IPS-18c (cell line): ENCODE results near the gene MMP2.

Experiments
- H3K4me3 ChIP-seq: 2 replicates; pipeline ENCODE4 v1.7.0; 2013; ENCODE audit warnings: low read depth, mild to moderate bottlenecking, low read length, moderate library complexity; ENCODE audit not compliant: insufficient read depth
- H3K9me3 ChIP-seq: one replicate; pipeline ENCODE4 v1.6.1; 2013; ENCODE audit warnings: mild to moderate bottlenecking, low read length, moderate library complexity; ENCODE audit not compliant: control insufficient read depth, insufficient read depth

The MMP2 gene

DNA sequence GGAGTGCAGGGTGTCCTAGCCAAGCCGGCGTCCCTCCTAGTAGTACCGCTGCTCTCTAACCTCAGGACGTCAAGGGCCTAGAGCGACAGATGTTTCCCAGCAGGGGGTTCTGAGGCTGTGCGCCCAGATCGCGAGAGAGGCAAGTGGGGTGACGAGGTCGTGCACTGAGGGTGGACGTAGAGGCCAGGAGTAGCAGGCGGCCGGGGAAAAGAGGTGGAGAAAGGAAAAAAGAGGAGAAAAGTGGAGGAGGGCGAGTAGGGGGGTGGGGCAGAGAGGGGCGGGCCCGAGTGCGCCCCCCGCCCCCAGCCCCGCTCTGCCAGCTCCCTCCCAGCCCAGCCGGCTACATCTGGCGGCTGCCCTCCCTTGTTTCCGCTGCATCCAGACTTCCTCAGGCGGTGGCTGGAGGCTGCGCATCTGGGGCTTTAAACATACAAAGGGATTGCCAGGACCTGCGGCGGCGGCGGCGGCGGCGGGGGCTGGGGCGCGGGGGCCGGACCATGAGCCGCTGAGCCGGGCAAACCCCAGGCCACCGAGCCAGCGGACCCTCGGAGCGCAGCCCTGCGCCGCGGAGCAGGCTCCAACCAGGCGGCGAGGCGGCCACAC, at the start of gene MMP2:
MMP2 (plus strand) TSS at position 372 of the 603 bp plus-strand sequence. CDS start 282 bp downstream, outside the sequence.
- Histone ChIP-seq H3K9me3 (no peaks in the 10 kb centered on the region), H3K4me3 (peak within 1 kb of the TSS; percentile 62)

- Histone ChIP-seq H3K9me3 (no peaks in the 10 kb centered on the region), H3K4me3 (no peak overlapping the region)
These were observed 46.0 kb upstream of the MMP2 start for GRCh38 chr16:55433030-55433429.

- H3K9me3 ChIP-seq, result no peaks in the 10 kb centered on the region
- no peak overlapping the region for H3K4me3 ChIP-seq
These were observed 45.5 kb upstream of the MMP2 start for GRCh38 chr16:55433535-55433934.

DNA sequence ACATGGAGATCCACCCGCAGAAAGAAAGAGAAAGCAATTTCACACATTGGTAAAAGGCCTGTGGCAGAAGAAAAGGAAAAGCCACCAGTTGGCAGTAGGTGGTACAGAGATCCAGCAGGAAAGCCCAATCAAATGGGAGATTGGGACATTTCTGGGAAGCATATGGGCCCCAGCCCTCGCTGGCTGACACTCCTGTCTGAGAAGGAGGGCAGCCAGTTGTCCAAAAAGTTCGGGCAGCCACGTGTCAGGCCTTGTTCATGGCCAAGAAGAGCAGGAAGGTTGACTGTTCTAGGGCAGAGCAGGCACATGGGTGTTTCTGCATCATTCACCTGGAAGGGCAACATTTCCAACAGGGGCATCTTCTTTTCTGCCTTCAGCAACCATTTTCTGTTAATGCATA, 45.0 kb upstream of the MMP2 start:
- no peak overlapping the region for H3K4me3 ChIP-seq

DNA sequence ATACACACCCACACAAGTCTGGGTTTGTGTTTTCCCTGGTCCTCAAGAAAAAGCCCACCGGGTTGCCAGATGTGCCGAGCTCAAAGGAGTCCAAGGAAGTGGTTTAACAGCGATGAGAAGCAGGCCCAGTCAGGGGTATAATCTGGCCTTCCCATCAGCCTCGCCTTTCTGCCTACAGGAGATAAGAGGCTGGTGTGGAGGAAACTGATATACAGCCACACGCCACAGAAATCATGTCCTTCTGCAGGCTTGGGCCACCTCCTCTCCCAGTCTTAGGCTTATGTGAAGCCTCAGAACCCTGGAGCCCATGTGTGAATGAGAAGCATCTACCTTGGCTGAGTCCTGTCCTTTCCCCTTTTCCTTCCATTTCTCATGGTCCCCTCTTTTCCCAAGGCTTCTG, 43.6 kb upstream of the MMP2 start:
- H3K9me3 ChIP-seq, result no peaks in the 10 kb centered on the region
- no peak overlapping the region for H3K4me3 ChIP-seq

More for the DNA sequence above, 45.0 kb upstream of the MMP2 start:
- H3K9me3 ChIP-seq, result no peaks in the 10 kb centered on the region

DNA sequence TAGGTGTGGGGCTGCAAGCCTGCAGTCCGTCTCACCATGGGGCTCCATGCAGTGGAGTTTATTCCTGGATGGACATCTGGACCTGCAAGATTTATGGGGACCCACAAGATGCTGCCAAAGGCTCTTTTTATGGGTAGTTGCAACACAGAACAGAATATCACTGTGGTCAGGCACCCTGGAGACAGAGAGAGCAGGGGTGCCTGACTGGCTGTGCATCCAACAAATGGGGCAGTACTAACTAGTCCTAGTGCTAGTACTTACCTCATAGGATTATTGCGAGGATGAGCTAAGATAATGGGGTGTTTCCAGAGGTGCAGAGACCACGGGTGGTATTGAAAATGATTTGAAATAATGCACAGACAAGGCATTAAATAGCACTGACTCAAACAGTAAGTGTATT, 42.4 kb upstream of the MMP2 start:
- H3K4me3 ChIP-seq, result no peak overlapping the region
- H3K9me3 ChIP-seq, result no peaks in the 10 kb centered on the region

DNA sequence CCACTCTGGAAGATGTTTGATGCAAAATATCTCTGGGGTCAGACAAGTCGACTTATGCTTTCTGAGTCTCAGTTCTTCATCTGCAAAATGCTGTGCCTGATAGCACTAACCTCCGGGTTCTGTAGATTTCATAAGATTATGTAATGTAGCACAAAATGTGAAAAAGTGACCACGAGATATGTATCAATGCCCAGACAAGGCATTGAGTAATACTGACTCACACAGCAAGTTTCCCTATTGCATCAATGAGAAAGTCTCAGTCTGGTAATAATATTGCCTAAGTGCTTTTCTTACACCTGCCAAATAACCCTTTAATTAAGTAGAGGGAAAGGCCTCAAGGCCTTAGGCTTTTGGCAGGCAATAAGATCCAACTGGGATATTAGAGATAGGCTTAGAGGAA, 41.4 kb upstream of the MMP2 start:
- no peaks in the 10 kb centered on the region for H3K9me3 ChIP-seq
- no peak overlapping the region for H3K4me3 ChIP-seq

GRCh38 chr16:55438281-55438680, 40.7 kb upstream of the MMP2 start:
- Histone ChIP-seq H3K9me3 (no peaks in the 10 kb centered on the region), H3K4me3 (no peak overlapping the region)

DNA sequence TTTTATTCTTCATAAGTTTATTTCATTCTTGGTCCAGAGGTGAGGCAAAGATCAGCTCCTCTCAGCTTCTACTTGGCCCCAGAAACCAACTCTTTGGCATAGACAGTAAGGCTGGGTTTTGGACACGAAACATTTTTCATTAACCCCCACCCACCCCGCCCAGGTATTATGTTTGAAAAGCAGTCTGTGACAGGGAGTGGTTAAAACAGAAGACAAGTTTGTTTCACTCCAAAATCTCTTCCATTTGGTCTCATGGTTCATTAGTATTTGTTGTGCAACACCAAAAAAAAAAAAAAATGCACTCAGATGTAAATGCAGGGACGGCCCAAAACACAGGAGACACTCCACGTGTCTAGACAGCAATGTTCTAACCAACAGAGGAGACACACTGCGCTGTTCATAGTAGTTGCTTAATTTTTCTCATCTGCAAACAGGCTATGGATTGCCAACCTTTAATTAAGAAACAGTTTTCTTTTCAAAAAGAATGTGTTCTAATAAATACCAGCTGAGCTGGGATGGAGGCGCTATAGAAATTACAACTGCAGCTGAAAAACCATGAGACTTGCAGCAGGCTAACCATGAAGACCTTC, 39.8 kb upstream of the MMP2 start:
- no peak overlapping the region for H3K4me3 ChIP-seq
- H3K9me3 ChIP-seq, result no peaks in the 10 kb centered on the region

- no peaks in the 10 kb centered on the region for H3K9me3 ChIP-seq
- no peak overlapping the region for H3K4me3 ChIP-seq
These were observed 35.3 kb upstream of the MMP2 start for GRCh38 chr16:55443434-55444346.

DNA sequence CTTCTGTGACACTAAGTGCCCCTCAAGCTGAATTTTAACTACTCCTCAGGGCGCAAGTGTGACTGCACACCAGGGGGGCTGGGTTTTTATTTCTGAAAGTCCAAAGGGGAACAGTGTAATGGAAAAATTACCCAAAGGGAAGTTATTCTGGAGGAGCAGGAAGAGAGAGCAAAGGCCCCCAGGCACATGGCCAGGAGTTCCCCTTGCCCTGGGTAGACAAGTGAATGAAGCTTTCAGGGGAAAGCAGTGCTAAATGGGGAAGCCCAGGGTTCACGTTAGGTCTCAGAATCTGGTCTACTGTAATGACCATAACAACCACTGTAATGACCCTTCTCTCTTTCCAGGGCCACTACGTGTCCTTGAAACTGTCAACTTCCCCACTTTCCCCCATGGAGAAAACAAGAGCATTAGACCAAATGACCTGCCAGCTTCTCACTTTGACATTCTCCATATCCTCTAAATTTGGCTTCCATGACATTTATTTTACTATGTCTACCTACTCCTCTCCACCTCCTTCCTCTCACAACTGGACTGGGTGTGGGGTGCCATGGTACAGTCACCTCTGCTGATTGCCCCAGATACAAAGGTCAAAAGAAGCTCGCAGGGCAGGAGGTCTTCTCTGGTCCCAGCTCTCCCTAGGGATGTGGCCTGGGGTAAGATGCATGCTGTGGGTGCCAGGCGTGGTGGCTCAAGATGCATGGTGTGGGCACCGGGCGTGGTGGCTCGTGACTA, 34.1 kb upstream of the MMP2 start:
- H3K9me3 ChIP-seq, result no peaks in the 10 kb centered on the region
- H3K4me3 ChIP-seq, result no peak overlapping the region

DNA sequence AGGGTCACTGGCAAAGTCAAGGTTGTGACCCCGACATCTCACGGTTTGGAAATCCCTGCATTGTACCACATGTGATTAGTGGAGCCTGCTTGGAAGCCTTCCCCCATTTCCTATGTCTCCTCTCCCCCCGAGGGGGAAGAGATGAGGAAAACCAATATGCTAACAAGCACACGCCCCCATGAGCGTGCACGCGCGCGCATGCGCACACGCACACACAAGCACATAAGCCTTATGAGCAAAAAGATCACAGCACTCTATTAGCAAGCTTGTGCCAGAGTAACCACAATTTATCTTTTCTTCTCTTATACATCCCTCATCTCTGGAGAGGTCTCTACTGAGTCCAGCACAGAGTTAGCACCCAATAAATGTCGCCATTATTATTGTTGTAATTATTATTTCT, 31.8 kb upstream of the MMP2 start:
- Histone ChIP-seq H3K4me3 (no peak overlapping the region), H3K9me3 (no peaks in the 10 kb centered on the region)

GRCh38 chr16:55452996-55453395, 26.0 kb upstream of the MMP2 start:
- Histone ChIP-seq H3K4me3 (no peak overlapping the region), H3K9me3 (no peaks in the 10 kb centered on the region)

DNA sequence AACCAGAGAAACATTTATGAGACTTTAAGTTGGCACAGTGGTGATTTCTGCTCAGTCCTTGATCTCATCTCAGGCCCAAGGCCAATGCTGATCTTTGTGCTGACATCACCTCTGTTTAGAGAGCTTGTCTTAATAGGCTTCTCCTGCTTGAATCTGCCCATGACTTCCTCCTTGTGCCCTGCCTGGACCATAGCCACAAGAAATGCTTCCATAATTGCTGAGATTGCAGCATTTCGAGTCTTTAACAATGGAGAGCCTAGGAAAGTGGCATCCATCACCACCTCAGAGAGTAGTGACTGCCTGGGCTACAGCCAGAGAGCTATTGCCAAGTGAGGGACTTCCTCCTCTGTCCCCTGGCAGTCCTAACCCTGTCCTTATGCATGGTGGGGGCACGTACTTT, 25.1 kb upstream of the MMP2 start:
- H3K4me3 ChIP-seq, result no peak overlapping the region
- no peaks in the 10 kb centered on the region for H3K9me3 ChIP-seq

DNA sequence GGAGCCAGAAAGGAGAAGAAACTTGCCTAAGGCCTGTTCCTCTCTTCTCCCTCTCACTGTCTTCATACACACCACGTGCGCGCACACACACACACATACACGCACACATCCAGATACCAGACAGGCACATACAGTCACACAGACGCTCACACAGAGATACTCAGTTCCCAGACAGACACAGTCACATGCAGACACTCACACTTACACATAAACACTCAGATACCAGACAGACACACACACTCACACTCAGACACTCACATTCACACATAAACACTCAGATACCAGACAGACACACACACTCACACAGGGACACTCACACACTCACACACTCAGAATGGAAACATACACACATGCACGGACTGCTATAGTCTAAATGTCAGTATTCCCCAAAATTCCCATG, 24.1 kb upstream of the MMP2 start:
- H3K9me3 ChIP-seq, result no peaks in the 10 kb centered on the region
- no peak overlapping the region for H3K4me3 ChIP-seq

DNA sequence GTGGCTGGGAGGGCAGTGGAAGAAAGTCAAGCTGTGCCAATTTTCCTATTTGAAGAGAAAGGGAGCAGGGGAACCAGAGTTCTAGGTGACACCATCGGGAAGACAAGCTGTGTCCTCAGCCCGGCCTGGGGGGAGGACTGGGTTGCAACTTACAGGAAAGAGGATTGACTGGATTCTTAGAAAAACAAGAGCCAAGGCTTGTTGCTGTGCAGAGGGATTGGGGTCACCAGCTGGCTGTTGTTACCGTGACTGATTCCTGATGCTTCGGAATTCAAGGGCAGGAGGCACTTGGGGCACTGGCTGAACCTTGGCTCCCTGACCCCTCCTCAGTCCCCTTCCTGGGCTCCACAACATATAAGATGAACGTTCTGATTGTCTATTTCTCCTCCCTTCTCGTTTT, 16.8 kb upstream of the MMP2 start:
- H3K4me3 ChIP-seq, result no peak overlapping the region
- no peaks in the 10 kb centered on the region for H3K9me3 ChIP-seq

DNA sequence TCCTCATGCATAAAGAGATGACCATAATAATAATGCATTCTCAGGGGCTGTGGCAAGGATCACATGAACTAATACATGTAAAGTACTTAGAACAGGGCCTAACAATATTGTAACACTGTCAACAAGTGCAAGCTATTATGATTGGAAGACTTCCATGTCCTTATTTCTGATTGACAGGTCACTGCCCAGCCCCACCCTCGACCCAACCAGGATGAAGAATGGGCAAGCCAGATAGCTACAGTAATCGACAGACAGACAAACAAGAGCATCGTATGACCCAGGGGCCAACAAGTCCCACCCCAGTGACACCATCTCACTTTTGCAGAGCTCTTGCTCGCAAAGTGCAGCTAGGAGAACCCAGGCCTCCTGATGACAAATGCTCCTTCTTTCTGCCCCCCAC, 14.6 kb upstream of the MMP2 start:
- Histone ChIP-seq H3K4me3 (no peak overlapping the region), H3K9me3 (no peaks in the 10 kb centered on the region)
